Cardiac fibroblast (primary cell): ENCODE measurements around the gene MAGI1.

Source experiments
- DNase-seq, 2 donors: peaks; one replicate each; pipeline versions ENCODE4 v3.0.0 to v3.0.0-alpha.2; 2010; ENCODE audit warnings: low read depth in 2 of 2
- H3K4me3 ChIP-seq, 2 donors: replicated peaks in 1 of 2; 1 replicate in 1 of 2; 2 replicates in 1 of 2; pipeline ENCODE4 v1.5.1; 2011; ENCODE audit warnings: low read depth in 2 of 2, low read length in 2 of 2, mild to moderate bottlenecking in 2 of 2, moderate library complexity in 1 of 2
- TF ChIP-seq, protein P1 (sequence below): IDR thresholded peaks from one replicate; pipeline ENCODE4 v1.5.1; 2011; ENCODE audit warnings: low read depth, mild to moderate bottlenecking, low read length, inconsistent platforms

The MAGI1 gene

GRCh38 chr3:65961128-65961527, 77.6 kb downstream of the MAGI1 start:
- TF ChIP-seq, protein P1, sequence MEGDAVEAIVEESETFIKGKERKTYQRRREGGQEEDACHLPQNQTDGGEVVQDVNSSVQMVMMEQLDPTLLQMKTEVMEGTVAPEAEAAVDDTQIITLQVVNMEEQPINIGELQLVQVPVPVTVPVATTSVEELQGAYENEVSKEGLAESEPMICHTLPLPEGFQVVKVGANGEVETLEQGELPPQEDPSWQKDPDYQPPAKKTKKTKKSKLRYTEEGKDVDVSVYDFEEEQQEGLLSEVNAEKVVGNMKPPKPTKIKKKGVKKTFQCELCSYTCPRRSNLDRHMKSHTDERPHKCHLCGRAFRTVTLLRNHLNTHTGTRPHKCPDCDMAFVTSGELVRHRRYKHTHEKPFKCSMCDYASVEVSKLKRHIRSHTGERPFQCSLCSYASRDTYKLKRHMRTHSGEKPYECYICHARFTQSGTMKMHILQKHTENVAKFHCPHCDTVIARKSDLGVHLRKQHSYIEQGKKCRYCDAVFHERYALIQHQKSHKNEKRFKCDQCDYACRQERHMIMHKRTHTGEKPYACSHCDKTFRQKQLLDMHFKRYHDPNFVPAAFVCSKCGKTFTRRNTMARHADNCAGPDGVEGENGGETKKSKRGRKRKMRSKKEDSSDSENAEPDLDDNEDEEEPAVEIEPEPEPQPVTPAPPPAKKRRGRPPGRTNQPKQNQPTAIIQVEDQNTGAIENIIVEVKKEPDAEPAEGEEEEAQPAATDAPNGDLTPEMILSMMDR: no peak
- no peak overlapping the region for H3K4me3 ChIP-seq
- no peak for DNase-seq

DNA sequence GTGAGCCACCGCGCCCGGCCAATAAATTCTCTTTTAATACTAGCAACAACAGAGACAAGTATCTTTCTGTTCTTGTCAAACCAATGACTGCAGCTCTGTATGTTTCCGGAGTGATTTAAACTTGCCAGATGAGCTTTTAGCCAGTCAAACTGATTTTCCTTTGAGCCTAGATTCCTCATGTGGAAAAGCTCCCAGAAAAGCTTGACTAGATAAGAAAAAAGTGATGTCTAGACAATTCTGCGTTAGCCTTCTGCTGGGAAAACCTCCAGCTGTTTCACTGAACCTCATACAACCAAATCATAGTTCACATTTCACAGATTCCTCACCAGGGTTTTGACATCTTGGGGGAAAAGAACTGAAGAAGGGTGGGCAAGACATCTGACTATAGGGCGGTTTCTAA, 78.6 kb downstream of the MAGI1 start:
- no peak overlapping the region for H3K4me3 ChIP-seq
- TF ChIP-seq, protein P1: no peak
- DNase-seq: peak; percentile 20 to 87

DNA sequence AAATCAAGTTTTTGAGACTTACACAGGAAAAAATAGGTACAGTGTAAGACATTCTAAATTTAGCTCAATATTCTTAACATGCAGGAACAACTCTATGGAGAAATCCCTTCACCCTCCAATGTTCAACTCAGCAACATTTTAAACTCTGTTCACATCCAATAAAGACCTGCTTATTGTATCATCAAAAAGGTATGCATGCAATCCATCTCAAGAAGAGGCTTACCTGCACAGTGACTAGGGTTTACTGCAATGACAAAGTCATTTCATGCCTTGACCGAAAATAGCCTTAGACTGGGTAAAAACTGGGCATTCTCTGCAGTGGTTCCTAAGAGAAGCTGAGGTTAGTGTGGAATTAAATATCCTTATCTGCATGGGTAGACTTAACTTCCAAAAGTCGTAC, 80.5 kb downstream of the MAGI1 start:
- no peak overlapping the region for H3K4me3 ChIP-seq
- no peak for DNase-seq
- TF ChIP-seq, protein P1: no peak

DNA sequence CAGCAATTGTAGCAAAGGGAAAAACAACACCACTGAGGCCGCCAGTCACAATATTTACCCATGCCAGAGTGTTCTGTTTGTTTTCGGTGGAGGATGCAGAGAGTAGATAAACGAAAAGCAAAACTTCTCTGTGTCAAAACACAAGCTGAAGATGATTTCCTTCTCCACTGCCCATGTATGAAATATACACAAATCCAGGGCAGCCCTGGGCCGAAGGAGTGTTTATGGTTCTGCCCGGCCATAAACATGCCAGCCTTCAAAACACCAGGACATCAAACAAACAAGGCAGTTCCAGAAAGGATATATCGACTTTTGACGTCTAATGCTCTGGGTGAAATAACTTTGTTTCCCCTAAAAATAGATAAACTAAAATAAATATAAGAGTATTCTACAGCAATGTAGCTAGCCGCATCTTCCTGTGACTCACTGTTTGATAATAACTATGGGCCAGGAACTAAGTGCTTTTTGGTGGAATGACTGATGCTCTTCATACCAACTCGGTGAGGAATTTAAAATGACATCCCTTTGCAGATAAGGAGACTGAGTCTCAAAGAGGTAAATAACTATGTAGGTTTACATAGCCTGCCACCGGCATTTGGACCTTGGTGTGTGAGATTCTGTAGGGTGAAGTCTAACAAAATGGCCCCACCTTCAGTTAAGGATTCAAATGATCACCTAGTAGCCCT, 82.8 kb downstream of the MAGI1 start:
- DNase-seq: peak; percentile 34 to 72
- TF ChIP-seq, protein P1: no peak
- H3K4me3 ChIP-seq: no peak overlapping the region

DNA sequence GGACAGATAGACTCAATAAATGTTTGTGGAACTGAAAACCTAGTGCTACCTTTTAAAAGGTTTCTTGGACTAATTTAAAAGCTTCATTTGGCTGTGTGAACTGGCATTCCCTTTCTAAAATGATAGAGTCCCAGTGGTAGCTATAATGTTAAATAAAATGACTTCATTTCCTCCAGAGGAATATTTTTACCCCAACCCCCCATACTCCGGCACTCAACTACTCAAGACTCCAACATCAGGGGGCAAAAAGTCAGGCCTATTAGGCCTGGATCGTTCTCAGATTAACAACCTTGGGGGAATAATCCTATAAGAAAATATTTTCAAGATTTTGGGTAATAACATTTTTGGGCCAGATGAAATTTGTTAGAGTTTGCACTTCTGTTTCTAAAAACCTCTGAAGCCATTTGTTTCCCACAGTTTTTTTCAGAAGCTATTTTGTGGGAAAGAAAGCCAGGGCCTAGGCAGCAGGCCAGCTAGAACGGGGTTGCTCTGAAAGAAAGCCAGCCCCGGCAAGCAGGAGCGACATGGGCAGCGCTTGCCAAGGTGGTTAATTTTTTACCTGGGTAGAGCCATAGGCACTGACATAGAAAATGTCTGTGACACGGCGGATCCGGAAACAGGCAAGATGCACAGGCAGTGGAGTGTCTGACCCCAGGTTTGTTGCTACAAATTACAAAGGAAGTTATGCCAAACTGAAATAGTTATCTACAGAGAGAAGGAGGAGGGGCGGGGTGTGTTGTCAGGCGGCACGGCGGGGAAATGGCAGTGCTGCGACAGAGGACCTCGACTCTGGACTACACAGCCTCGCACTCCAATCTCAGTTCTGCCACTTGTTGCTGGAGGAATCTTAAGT, 84.6 kb downstream of the MAGI1 start:
- TF ChIP-seq, protein P1: no peak
- DNase-seq: peak; percentile 5 to 39
- no peak overlapping the region for H3K4me3 ChIP-seq

- H3K4me3 ChIP-seq: no peak overlapping the region
- no peak for DNase-seq
- TF ChIP-seq, protein P1: no peak
These were observed 85.4 kb downstream of the MAGI1 start for GRCh38 chr3:65953301-65953812.
